GM23338 (cell line): ENCODE results near the gene PARP12. TPM values are rescaled to one million over a fixed set of nuclear protein-coding genes. Genes with fewer than 3 reads are reported as not detected.

Source experiments
- ATAC-seq: fragments of 200-7000 bp; cut with Tn5 transposase; 3 replicates; pipeline ENCODE4 v1.9.1; 2020
- DNase-seq: peaks from one replicate; pipeline ENCODE4 v3.0.0-alpha.2; 2015; ENCODE audit warnings: low spot score
- H2AFZ ChIP-seq: fragments of 200-600 bp; sonication (generic); 2 replicates; pipeline ENCODE4 v1.8.0; 2016; ENCODE audit warnings: antibody characterized with exemption, mild to moderate bottlenecking, moderate library complexity
- H3F3A ChIP-seq: fragments of 200-600 bp; sonication (generic); replicated peaks from 2 replicates; pipeline ENCODE4 v1.8.0; 2017; ENCODE audit warnings: antibody characterized with exemption, mixed run types, low read depth
- H3K27ac ChIP-seq: fragments of 200-600 bp; sonication (generic); 2 replicates; pipeline ENCODE4 v1.6.1; 2016; ENCODE audit warnings: low read depth
- H3K27me3 ChIP-seq: fragments of 200-600 bp; sonication (generic); 2 replicates; pipeline ENCODE4 v1.8.0; 2016; ENCODE audit warnings: mild to moderate bottlenecking, mixed run types, moderate library complexity; ENCODE audit not compliant: insufficient read depth
- H3K36me3 ChIP-seq: fragments of 200-600 bp; sonication (generic); 2 replicates; pipeline ENCODE4 v1.8.0; 2016; ENCODE audit warnings: mild to moderate bottlenecking; ENCODE audit not compliant: insufficient read depth
- H3K4me1 ChIP-seq: fragments of 200-600 bp; sonication (generic); 2 replicates; pipeline ENCODE4 v1.8.0; 2016; ENCODE audit warnings: mild to moderate bottlenecking, moderate library complexity; ENCODE audit not compliant: insufficient read depth
- H3K4me2 ChIP-seq: fragments of 200-600 bp; sonication (generic); 2 replicates; pipeline ENCODE4 v1.7.1; 2017; ENCODE audit warnings: mixed run types
- H3K4me3 ChIP-seq: fragments of 200-600 bp; sonication (generic); 2 replicates; pipeline ENCODE4 v1.6.1; 2016; ENCODE audit warnings: mixed run types
- H3K79me2 ChIP-seq: fragments of 200-600 bp; sonication (generic); replicated peaks from 2 replicates; pipeline ENCODE4 v1.8.0; 2017; ENCODE audit warnings: mild to moderate bottlenecking; ENCODE audit not compliant: insufficient read depth
- H3K9me2 ChIP-seq: fragments of 200-600 bp; sonication (generic); 2 replicates; pipeline ENCODE4 v1.8.0; 2017; ENCODE audit not compliant: insufficient read depth
- H4K20me1 ChIP-seq: fragments of 200-600 bp; sonication (generic); replicated peaks from 2 replicates; pipeline ENCODE4 v1.8.0; 2017; ENCODE audit warnings: mild to moderate bottlenecking; ENCODE audit not compliant: insufficient read depth
- H3K27ac Mint-ChIP-seq: 2 replicates; pipeline ENCODE4 v1.8.0; 2020; ENCODE audit warnings: inconsistent platforms, mild to moderate bottlenecking, moderate library complexity, mixed read lengths
- H3K27me3 Mint-ChIP-seq: 3 replicates; pipeline ENCODE4 v1.8.0; 2022; ENCODE audit warnings: low read depth, mild to moderate bottlenecking, moderate library complexity, mixed read lengths, inconsistent platforms; ENCODE audit not compliant: insufficient read depth, poor library complexity
- H3K36me3 Mint-ChIP-seq: 3 replicates; pipeline ENCODE4 v1.8.0; 2021; ENCODE audit warnings: low read depth, mild to moderate bottlenecking, inconsistent platforms, moderate library complexity, mixed read lengths
- H3K4me1 Mint-ChIP-seq: 3 replicates; pipeline ENCODE4 v1.8.0; 2020; ENCODE audit warnings: mild to moderate bottlenecking, inconsistent platforms, mixed read lengths
- H3K4me3 Mint-ChIP-seq: 3 replicates; pipeline ENCODE4 v1.8.0; 2021; ENCODE audit warnings: moderate library complexity, mild to moderate bottlenecking, inconsistent platforms, mixed read lengths
- H3K9me3 Mint-ChIP-seq: 3 replicates; pipeline ENCODE4 v1.8.0; 2020; ENCODE audit warnings: moderate library complexity, mild to moderate bottlenecking, inconsistent platforms, mixed read lengths
- CREB1 ChIP-seq: fragments of 250-450 bp; sonication (Bioruptor Pico); IDR thresholded peaks from 2 replicates; pipeline ENCODE4 v1.5.0; 2020; ENCODE audit warnings: low read depth, mild to moderate bottlenecking, moderate library complexity
- EZH2 ChIP-seq: fragments of 200-600 bp; sonication (generic); IDR thresholded peaks from one replicate; pipeline ENCODE4 v1.8.0; 2017; ENCODE audit warnings: antibody characterized with exemption, mild to moderate bottlenecking, low read depth; ENCODE audit not compliant: unreplicated experiment
- EZH2phosphoT487 ChIP-seq: fragments of 200-600 bp; sonication (generic); IDR thresholded peaks from one replicate; pipeline ENCODE4 v1.8.1; 2018; ENCODE audit warnings: antibody characterized with exemption; ENCODE audit not compliant: unreplicated experiment
- JUNB ChIP-seq: IDR thresholded peaks from one replicate; pipeline ENCODE4 v1.6.1; 2016; ENCODE audit warnings: antibody characterized with exemption; ENCODE audit not compliant: unreplicated experiment
- NANOG ChIP-seq: IDR thresholded peaks from 2 replicates; pipeline ENCODE4 v1.6.1; 2016; ENCODE audit warnings: antibody characterized with exemption, borderline replicate concordance
- POLR2AphosphoS5 ChIP-seq: IDR thresholded peaks from 2 replicates; pipeline ENCODE4 v1.6.1; 2016; ENCODE audit warnings: antibody characterized with exemption, low read depth
- STAT1 ChIP-seq: IDR thresholded peaks from one replicate; pipeline ENCODE4 v1.6.1; 2016; ENCODE audit warnings: antibody characterized with exemption; ENCODE audit not compliant: unreplicated experiment
- ZNF114 ChIP-seq: fragments of 250-450 bp; sonication (Bioruptor Pico); IDR thresholded peaks from 2 replicates; pipeline ENCODE4 v1.5.0; 2020; ENCODE audit warnings: mild to moderate bottlenecking, moderate library complexity
- ZNF331 ChIP-seq: fragments of 250-450 bp; sonication (Bioruptor Pico); IDR thresholded peaks from 2 replicates; pipeline ENCODE4 v1.5.0; 2020; ENCODE audit warnings: low read depth, mild to moderate bottlenecking, moderate library complexity
- ZNF462 ChIP-seq: fragments of 250-450 bp; sonication (Bioruptor Pico); IDR thresholded peaks from 2 replicates; pipeline ENCODE4 v1.5.0; 2020; ENCODE audit warnings: mild to moderate bottlenecking, moderate library complexity
- polyA plus RNA-seq: library from polyadenylated mRNA; unstranded; fragments of >200 nt; fragmentation: Nextera tagmentation; extraction: Ambion mirVana; gene quantifications from 2 replicates; pipeline ENCODE4 v1.2.1, GENCODE V29; 2016
- total RNA-seq: library from RNA; depleted of rRNA; stranded (reverse); fragments of >200 nt; shearing (Covaris generic); gene quantifications from 2 replicates; pipeline ENCODE4 v1.2.3, GENCODE V29; 2014
- TF ChIP-seq, protein P1 (sequence below): IDR thresholded peaks from one replicate; pipeline ENCODE4 v1.6.1; 2018; ENCODE audit warnings: antibody characterized with exemption; ENCODE audit not compliant: unreplicated experiment
- TF ChIP-seq, protein P2 (sequence below): IDR thresholded peaks from 2 replicates; pipeline ENCODE4 v1.6.1; 2016; ENCODE audit warnings: antibody characterized with exemption
- TF ChIP-seq, protein P3 (sequence below), 2 experiments: fragments of 200-600 bp in 1 of 2; sonication (generic) in 1 of 2; conservative IDR thresholded peaks; 2 replicates each; pipeline versions ENCODE4 v1.5.1 to v1.6.1; 2016 to 2017; ENCODE audit warnings: antibody characterized with exemption in 2 of 2, low read depth in 2 of 2, mild to moderate bottlenecking in 2 of 2, moderate library complexity in 1 of 2

Gene PARP12
- total and polyA plus RNA-seq, 2 experiments from 2014 or later, result 2.7 to 10.3 TPM

DNA sequence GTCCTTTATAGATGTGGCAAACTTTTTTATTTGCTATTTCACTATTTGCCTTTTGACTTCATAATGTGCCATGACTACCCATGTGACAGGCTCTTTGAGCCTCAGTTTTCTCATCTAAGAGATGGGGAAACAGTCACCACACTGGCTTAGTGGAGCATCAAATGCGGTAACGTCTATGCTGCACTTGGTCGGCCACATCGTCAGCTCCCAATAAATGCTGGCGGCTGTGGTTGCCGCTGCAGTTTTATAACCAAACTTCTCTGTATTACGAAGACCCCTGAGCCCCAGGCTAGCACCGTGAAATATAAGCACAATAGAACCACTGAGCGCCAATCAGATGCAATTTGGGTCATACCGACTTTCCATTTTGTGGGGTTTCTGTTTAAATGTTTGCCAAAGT is 56.2 kb downstream of the PARP12 start:
- ATAC-seq (no peak), DNase-seq (no peak)
- Histone ChIP-seq H3F3A (no peaks in the 10 kb centered on the region), H4K20me1 (no peaks in the 10 kb centered on the region), H3K4me3 (no peak overlapping the region), H3K27me3 (no peaks in the 10 kb centered on the region), H3K9me2 (no peaks in the 10 kb centered on the region), H3K79me2 (no peaks in the 10 kb centered on the region), H3K36me3 (no peaks in the 10 kb centered on the region), H3K4me2 (no peak overlapping the region), H3K4me1 (no peaks in the 10 kb centered on the region), H2AFZ (no peak overlapping the region), H3K27ac (no peak overlapping the region)
- peaks cover 12% of the 10 kb centered on the region for H3K27me3 Mint-ChIP-seq
- no peaks in the 10 kb centered on the region for H3K9me3 Mint-ChIP-seq
- no peak overlapping the region for H3K27ac Mint-ChIP-seq
- H3K36me3 Mint-ChIP-seq, result no peaks in the 10 kb centered on the region
- H3K4me1 Mint-ChIP-seq, result peaks cover 15% of the 10 kb centered on the region
- TF ChIP-seq EZH2phosphoT487 (no peak), ZNF114 (no peak), STAT1 (no peak), ZNF331 (CRISPR knock-in tag) (no peak), JUNB (no peak), NANOG (no peak), ZNF462 (no peak), CREB1 (no peak), EZH2 (no peak), POLR2AphosphoS5 (no peak)
- TF ChIP-seq, protein P1, sequence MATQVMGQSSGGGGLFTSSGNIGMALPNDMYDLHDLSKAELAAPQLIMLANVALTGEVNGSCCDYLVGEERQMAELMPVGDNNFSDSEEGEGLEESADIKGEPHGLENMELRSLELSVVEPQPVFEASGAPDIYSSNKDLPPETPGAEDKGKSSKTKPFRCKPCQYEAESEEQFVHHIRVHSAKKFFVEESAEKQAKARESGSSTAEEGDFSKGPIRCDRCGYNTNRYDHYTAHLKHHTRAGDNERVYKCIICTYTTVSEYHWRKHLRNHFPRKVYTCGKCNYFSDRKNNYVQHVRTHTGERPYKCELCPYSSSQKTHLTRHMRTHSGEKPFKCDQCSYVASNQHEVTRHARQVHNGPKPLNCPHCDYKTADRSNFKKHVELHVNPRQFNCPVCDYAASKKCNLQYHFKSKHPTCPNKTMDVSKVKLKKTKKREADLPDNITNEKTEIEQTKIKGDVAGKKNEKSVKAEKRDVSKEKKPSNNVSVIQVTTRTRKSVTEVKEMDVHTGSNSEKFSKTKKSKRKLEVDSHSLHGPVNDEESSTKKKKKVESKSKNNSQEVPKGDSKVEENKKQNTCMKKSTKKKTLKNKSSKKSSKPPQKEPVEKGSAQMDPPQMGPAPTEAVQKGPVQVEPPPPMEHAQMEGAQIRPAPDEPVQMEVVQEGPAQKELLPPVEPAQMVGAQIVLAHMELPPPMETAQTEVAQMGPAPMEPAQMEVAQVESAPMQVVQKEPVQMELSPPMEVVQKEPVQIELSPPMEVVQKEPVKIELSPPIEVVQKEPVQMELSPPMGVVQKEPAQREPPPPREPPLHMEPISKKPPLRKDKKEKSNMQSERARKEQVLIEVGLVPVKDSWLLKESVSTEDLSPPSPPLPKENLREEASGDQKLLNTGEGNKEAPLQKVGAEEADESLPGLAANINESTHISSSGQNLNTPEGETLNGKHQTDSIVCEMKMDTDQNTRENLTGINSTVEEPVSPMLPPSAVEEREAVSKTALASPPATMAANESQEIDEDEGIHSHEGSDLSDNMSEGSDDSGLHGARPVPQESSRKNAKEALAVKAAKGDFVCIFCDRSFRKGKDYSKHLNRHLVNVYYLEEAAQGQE, result no peak
- TF ChIP-seq, protein P2, sequence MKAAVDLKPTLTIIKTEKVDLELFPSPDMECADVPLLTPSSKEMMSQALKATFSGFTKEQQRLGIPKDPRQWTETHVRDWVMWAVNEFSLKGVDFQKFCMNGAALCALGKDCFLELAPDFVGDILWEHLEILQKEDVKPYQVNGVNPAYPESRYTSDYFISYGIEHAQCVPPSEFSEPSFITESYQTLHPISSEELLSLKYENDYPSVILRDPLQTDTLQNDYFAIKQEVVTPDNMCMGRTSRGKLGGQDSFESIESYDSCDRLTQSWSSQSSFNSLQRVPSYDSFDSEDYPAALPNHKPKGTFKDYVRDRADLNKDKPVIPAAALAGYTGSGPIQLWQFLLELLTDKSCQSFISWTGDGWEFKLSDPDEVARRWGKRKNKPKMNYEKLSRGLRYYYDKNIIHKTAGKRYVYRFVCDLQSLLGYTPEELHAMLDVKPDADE, result no peak
- TF ChIP-seq, protein P3, sequence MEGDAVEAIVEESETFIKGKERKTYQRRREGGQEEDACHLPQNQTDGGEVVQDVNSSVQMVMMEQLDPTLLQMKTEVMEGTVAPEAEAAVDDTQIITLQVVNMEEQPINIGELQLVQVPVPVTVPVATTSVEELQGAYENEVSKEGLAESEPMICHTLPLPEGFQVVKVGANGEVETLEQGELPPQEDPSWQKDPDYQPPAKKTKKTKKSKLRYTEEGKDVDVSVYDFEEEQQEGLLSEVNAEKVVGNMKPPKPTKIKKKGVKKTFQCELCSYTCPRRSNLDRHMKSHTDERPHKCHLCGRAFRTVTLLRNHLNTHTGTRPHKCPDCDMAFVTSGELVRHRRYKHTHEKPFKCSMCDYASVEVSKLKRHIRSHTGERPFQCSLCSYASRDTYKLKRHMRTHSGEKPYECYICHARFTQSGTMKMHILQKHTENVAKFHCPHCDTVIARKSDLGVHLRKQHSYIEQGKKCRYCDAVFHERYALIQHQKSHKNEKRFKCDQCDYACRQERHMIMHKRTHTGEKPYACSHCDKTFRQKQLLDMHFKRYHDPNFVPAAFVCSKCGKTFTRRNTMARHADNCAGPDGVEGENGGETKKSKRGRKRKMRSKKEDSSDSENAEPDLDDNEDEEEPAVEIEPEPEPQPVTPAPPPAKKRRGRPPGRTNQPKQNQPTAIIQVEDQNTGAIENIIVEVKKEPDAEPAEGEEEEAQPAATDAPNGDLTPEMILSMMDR (conservative IDR thresholded peaks at IDR 0.05; ENCODE audit: low read depth in 2 of 2), result no peak
- no peak overlapping the region for H3K4me3 Mint-ChIP-seq
